GM18867 (cell line): ENCODE results near the gene CEMIP.
A peak's percentile ranks its signal among the peaks of the same experiment; 100 is the strongest.

Experiments
- ATAC-seq: cut with Tn5 transposase; IDR thresholded peaks from one replicate; pipeline ENCODE4 v1.9.1; 2021; ENCODE audit warnings: mild to moderate bottlenecking, moderate library complexity; ENCODE audit not compliant: unreplicated experiment

The CEMIP gene

DNA sequence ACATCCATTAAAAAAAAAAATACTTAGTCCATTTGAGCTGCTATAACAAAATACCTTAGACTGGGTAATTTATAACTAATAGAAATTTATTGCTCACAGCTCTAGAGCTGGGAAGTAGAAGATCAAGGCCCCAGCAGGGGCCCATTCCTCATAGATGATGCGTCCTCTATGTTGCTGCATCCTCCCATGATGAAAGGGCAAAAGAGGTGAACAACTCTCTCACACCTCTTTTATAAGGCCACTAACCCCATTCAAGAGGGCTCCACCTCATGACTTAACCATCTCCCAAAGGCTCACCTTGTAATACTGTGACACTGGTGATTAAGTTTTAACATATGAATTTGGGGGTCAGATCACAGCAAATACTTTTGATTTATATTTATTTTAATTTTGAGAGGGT, 218.5 kb downstream of the CEMIP start:
- no peak for ATAC-seq

DNA sequence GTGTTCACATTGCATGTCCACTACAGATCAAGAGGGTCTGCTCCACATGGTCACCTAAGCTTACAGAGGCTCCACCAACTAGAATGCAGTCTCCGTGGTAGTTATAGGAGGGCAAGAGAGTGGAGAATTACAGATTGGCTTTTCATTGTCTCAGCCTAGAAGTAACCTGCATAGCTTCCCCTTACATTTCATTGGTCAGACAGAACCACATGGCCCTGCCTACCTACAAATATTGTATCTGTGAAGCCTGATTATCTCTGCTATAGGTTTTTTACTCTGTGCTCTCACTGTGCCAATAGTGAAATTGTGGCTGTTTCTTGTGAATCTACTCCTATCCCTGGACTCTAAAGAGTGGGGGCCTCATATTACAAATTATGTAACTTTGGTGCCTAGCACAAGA, 219.1 kb downstream of the CEMIP start:
- no peak for ATAC-seq

DNA sequence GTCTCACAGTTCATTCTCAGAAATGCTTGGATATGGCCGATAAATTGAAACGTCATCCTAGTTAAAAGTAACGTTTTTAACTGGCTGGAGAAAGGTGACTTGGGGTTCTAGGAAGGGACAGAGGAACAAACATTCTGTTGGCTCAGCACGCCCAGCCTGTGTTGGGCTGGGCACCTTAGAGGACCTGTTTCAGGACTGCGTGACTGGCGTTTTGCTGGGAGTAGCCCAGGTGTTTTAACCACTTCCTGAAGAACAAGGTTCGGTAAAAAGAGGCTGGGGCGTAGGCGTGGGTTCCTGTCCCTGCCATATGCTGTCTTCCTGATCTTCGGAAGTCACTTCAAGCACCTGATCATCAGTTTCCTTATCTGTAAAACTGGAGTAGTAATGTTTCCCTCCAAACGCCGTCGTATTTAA, 220.5 kb downstream of the CEMIP start:
- ATAC-seq = no peak

DNA sequence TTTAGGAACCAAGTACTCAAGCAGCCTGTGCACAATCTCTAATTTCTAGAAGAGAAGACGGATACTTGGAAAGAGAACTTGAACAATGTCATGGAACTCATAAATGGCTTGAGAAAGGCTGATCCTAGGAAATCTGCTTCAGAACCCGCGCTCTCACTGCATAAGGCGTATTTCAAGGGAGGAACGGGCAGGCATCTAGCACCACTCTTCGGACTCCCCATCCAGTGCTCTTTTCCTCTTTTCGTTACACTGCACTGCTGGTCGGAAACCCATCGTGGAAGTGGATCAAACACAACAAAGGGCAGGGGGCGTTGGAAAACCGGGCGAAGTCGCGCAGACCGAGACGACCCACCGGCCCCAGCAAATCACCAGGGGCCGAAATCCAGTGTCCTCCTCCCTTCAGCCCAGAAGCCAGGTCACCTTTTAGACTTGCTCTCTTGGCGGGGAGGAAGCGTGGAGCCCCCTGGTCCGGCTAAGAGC, 221.0 kb downstream of the CEMIP start:
- no peak for ATAC-seq

DNA sequence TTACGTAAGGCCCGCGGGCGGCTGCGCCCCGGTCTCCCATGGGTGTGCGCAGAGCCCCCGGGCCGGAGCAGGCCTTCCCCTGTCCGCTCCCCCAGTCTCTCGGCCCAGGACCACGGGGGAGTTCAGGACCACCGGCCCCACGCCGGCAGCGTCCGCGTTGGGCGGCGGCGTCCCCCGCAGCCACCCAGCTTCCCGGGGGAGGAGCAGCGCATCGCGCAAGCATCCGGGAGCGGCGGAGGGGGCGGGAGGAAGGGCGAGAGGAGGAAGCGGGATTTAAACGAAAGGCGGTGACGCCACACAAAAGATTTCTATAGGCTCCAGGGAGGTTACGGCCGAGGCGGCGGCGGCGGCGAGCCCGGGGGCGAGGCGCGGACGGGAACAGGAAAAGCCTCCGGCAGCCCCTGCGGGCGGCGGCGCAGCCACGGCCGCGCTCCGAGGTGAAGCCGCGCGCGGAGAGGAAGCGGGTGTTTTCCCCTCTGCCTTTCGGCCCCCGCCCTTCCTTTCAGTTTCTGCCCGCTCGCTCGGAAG, 221.5 kb downstream of the CEMIP start, which contains the start of gene TLNRD1:
TSS of gene TLNRD1 (plus strand) at position 300 of the 528 bp plus-strand sequence. CDS start 1,349 bp downstream, outside the sequence.
- ATAC-seq = peak; percentile 61
